Muscle layer of duodenum (tissue), 2 donors: ENCODE results near the gene KRT4.
"Not testable (repeated sequence)": the region's sequence is repeated elsewhere in the genome, so short reads cannot be mapped to it uniquely, and the experiment has no call there.

Experiments
- H3K27ac ChIP-seq: one replicate; pipeline ENCODE4 v1.7.0; 2013; ENCODE audit warnings: mild to moderate bottlenecking, low read length
- H3K27me3 ChIP-seq: one replicate; pipeline ENCODE4 v1.7.0; 2013; ENCODE audit warnings: low read depth, mild to moderate bottlenecking, control low read depth, low read length
- H3K36me3 ChIP-seq, 2 donors: one replicate each; pipeline ENCODE4 v1.7.0; 2013; ENCODE audit warnings: low read length in 2 of 2, control low read depth in 1 of 2, mild to moderate bottlenecking in 1 of 2; ENCODE audit not compliant: insufficient read depth in 2 of 2, control insufficient read depth in 1 of 2
- H3K4me1 ChIP-seq, 2 donors: one replicate each; pipeline ENCODE4 v1.7.0; 2013; ENCODE audit warnings: low read length in 2 of 2, mild to moderate bottlenecking in 2 of 2, control low read depth in 1 of 2, moderate library complexity in 1 of 2; ENCODE audit not compliant: insufficient read depth in 2 of 2, control insufficient read depth in 1 of 2
- H3K4me3 ChIP-seq, 2 donors: one replicate each; pipeline ENCODE4 v1.7.0; 2013; ENCODE audit warnings: low read length in 2 of 2, low read depth in 1 of 2, mild to moderate bottlenecking in 1 of 2
- H3K9me3 ChIP-seq, 2 donors: one replicate each; pipeline ENCODE4 v1.7.0; 2013; ENCODE audit warnings: low read length in 2 of 2, control low read depth in 1 of 2, mild to moderate bottlenecking in 1 of 2; ENCODE audit not compliant: control insufficient read depth in 1 of 2
- donor health status: healthy.

Gene KRT4

DNA sequence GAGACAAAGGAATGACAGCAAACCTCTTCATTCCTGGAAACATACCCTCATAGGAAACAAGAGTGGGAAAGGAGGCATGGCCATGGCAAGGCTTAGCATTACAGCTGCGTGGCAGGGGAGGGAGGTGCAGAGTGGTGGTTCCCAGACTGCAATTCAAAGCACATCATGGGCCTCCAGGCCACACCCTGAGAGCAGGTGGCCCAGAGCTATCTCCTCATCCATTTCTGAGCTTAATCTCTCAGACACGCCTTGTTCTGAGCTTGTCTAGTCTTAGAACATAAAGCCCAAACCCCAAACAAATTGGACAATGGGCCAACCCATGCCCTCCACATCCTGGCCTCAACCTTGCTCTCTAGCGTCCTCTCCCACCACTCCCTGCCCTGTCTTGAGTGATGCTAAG, 12.1 kb downstream of the KRT4 start:
- H3K27ac ChIP-seq = no peak overlapping the region
- no peaks in the 10 kb centered on the region for H3K9me3 ChIP-seq
- no peaks in the 10 kb centered on the region for H3K27me3 ChIP-seq
- H3K4me3 ChIP-seq = no peak overlapping the region
- no peaks in the 10 kb centered on the region for H3K4me1 ChIP-seq
- H3K36me3 ChIP-seq = no peaks in the 10 kb centered on the region

DNA sequence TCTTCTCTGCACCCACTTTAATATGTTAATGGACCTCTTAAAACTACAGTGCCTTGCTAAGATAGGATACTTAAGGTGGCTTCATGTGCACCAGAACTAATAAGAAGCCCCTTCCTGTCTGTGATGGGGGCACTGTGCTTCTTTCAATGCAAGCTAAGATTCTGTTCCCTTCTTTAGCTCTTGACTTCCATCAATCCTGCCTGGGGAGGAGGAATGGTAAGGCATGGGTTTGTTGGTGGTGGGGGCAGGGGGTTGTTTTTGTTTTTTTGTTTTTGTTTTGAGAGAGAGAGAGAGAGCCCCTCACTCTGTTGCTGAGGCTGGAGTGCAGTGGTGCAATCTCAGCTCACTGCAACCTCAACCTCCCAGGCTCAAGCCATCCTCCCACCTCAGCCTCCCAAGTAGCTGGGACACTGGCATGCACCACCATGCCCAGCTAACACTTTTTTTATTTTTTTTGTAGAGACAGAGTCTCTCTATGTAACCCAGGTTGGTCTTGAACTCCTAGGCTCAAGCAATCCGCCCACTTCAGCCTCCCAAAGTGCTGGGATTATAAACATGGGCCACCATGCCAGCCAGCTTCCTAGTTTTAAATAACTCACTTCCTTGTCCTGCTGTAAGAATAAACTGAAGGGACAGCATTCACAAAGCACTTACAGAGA, 13.5 kb downstream of the KRT4 start:
- H3K4me1 ChIP-seq = no peaks in the 10 kb centered on the region
- H3K9me3 ChIP-seq = no peaks in the 10 kb centered on the region
- no peaks in the 10 kb centered on the region for H3K36me3 ChIP-seq
- H3K27ac ChIP-seq = no peak overlapping the region
- H3K27me3 ChIP-seq = no peaks in the 10 kb centered on the region
- H3K4me3 ChIP-seq = no peak overlapping the region

- H3K27ac ChIP-seq = no peak overlapping the region
- no peaks in the 10 kb centered on the region for H3K36me3 ChIP-seq
- H3K4me1 ChIP-seq = no peaks in the 10 kb centered on the region
- H3K9me3 ChIP-seq = no peaks in the 10 kb centered on the region
- no peak overlapping the region for H3K4me3 ChIP-seq
- H3K27me3 ChIP-seq = no peaks in the 10 kb centered on the region
These were observed 14.3 kb downstream of the KRT4 start for GRCh38 chr12:52799505-52800211.

DNA sequence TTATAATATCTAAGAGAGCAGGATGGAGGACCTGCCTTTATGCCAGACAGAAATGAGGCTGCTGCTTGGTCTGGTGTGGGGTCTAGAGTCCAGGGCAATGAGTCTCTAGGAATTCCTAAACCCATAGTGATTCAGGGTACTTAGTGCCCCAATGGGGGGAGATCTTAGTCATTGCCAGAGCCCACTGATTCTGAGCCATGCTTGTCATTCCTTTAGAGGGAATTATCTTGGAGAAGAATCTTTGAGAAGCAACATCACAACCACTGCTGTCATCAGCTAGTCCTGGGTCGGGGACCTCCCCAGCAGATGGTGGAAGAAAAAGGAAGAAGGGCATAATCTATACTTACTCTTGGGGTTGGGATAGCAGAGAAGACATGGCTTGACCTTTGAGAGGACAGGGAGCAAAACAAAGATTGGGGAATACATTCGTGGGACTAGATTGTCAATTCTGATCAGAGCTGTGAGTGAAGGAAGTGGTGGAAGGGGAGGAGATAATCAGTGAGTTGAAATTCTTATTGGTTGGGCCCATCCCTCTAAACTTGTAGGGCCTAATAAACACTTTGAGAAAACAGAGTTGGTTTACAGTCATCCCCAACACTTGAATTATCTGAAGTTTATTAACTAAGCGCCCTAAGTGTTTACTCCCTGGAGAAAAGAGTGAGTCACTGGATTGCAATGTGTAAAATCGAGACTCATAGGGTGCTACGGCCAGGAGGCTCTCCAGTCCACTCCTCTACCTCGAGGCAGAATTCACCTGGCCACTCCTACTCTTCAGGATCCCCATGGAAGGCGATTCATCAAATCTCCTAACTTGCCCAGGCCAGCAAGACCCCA, 15.0 kb downstream of the KRT4 start:
- Histone ChIP-seq H3K9me3 (no peaks in the 10 kb centered on the region), H3K4me1 (no peaks in the 10 kb centered on the region), H3K27ac (no peak overlapping the region), H3K27me3 (no peaks in the 10 kb centered on the region), H3K4me3 (no peak overlapping the region), H3K36me3 (no peaks in the 10 kb centered on the region)

GRCh38 chr12:52798003-52798670, 15.8 kb downstream of the KRT4 start:
- Histone ChIP-seq H3K36me3 (no peaks in the 10 kb centered on the region), H3K27ac (no peak overlapping the region), H3K4me3 (no peak overlapping the region), H3K4me1 (no peaks in the 10 kb centered on the region), H3K27me3 (no peaks in the 10 kb centered on the region), H3K9me3 (no peaks in the 10 kb centered on the region)

- Histone ChIP-seq H3K27me3 (no peaks in the 10 kb centered on the region), H3K4me3 (no peak overlapping the region), H3K36me3 (no peaks in the 10 kb centered on the region), H3K27ac (no peak overlapping the region), H3K9me3 (no peaks in the 10 kb centered on the region), H3K4me1 (no peaks in the 10 kb centered on the region)
These were observed 16.4 kb downstream of the KRT4 start for GRCh38 chr12:52797529-52797894.

DNA sequence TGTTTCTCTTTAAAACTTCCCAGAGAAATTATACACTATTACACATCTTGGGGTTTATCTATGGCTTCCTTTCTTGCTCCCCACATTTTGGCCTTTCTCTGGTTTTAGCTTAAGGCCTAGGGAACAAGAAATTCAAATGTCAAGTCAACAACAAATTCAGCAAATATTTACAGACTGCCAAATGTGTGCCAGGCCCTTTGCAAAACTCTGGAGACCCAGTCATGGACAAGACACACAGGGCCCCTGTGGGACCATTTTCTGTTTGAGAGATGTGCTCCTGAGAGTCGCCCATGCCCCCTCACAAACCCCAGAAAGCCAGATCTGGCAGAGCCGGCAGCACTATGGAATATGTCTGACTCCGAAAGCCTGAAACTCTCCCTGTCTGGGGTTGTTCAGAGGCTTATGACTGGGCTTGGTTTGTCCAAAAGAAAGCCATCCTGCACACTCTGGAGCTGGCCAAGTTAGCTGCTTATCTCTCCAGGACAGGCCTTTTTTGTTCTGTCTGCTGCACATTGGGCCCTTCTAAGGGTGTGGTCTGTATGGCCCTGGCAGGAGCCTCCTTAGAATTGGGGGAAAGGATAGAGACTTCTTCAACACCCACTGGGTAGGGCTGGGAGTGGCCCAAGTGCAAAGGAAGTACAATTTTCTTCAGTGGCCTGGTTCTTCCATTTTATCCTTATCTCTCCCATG, 16.9 kb downstream of the KRT4 start:
- H3K27ac ChIP-seq = no peak overlapping the region
- no peaks in the 10 kb centered on the region for H3K27me3 ChIP-seq
- no peak overlapping the region for H3K4me3 ChIP-seq
- H3K9me3 ChIP-seq = no peaks in the 10 kb centered on the region
- no peaks in the 10 kb centered on the region for H3K36me3 ChIP-seq
- no peaks in the 10 kb centered on the region for H3K4me1 ChIP-seq

GRCh38 chr12:52796429-52796794, 17.5 kb downstream of the KRT4 start:
- Histone ChIP-seq H3K36me3 (no peaks in the 10 kb centered on the region), H3K27me3 (no peaks in the 10 kb centered on the region), H3K27ac (no peak overlapping the region), H3K9me3 (no peaks in the 10 kb centered on the region), H3K4me1 (no peaks in the 10 kb centered on the region), H3K4me3 (no peak overlapping the region)

DNA sequence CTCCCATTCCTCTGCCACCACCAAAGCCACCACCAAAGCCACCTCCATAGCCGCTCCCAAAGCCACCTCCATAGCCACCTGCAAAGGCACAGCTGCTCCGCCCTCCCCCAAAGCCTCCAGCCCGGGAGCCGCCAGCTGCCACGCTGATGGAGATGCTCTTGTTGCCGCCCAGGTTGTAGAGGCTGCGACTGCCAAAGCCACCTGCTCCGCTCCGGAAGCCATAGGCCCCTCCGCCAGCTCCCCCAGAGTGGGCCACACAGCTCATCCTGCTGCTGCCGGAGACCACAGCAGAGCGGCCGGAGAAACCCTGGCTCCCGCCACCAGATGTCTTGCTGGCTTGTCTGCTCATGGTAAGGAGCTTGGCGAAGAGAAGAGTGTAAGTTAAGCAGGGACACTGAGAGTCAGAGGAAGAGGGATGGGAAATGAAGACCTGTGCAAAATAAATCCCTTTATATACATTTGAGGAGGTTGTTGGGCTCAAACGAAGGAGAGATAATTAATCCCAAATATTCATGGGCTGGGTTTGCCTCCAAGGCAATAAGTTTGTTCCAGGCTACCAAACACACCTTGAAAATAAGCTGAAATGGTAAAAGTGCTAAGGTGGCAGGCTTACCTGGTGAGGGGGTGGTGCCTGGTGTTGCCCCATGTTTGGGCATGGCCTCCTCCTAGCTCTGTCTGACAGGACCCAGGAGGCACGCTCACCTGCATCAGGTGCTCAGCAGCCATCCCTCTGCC, 18.1 kb downstream of the KRT4 start, which contains the start of gene KRT3:
Gene KRT3 (minus strand): TSS at position 424 of the 735 bp plus-strand sequence. CDS start 75 bp downstream, at position 349.
- Histone ChIP-seq H3K4me1 (no peaks in the 10 kb centered on the region), H3K27me3 (peaks cover under 1% of the 10 kb centered on the region), H3K27ac (no peak within 1 kb of the TSS), H3K9me3 (no peaks in the 10 kb centered on the region), H3K4me3 (no peak within 1 kb of the TSS), H3K36me3 (no peaks in the 10 kb centered on the region)

- H3K36me3 ChIP-seq, H3K27ac ChIP-seq, H3K4me1 ChIP-seq, H3K9me3 ChIP-seq, H3K4me3 ChIP-seq, H3K27me3 ChIP-seq: not testable (repeated sequence)
These were observed 18.6 kb downstream of the KRT4 start for GRCh38 chr12:52795332-52795674.
